GM12892 (cell line): ENCODE measurements around the gene PEX14.

Experiments used
- DNase-seq: peaks from one replicate; pipeline ENCODE4 v3.0.0; 2011; ENCODE audit not compliant: insufficient read length
- FAIRE-seq: peaks from 2 replicates; lab custom pipeline; 2011; peaks lifted over from hg19 to GRCh38; lab: Jason Lieb, UNC
- POLR2A ChIP-seq: IDR thresholded peaks from 2 replicates; pipeline ENCODE4 v1.6.1; 2011; ENCODE audit warnings: low read depth, low read length, control low read depth
- POLR2AphosphoS5 ChIP-seq: IDR thresholded peaks from 2 replicates; pipeline ENCODE4 v1.6.1; 2011; ENCODE audit warnings: low read depth, low read length, control low read depth
- TAF1 ChIP-seq: IDR thresholded peaks from 2 replicates; pipeline ENCODE4 v1.6.1; 2011; ENCODE audit warnings: low read depth, mild to moderate bottlenecking, control low read depth, low read length, borderline replicate concordance

PEX14 gene

GRCh38 chr1:10675813-10676212, 201.1 kb downstream of the PEX14 start:
- no peak for TF ChIP-seq POLR2A
- TF ChIP-seq TAF1 = no peak
- no peak for TF ChIP-seq POLR2AphosphoS5
- no peak for FAIRE-seq

GRCh38 chr1:10676963-10677362, 202.2 kb downstream of the PEX14 start:
- TF ChIP-seq POLR2A (no peak), TAF1 (no peak), POLR2AphosphoS5 (no peak)
- FAIRE-seq (no peak), DNase-seq (no peak)

More at GRCh38 chr1:10675813-10676212, 201.1 kb downstream of the PEX14 start:
- no peak for DNase-seq

GRCh38 chr1:10677491-10678391, 203.0 kb downstream of the PEX14 start:
- FAIRE-seq = no peak
- no peak for TF ChIP-seq POLR2AphosphoS5
- TF ChIP-seq TAF1 = no peak
- TF ChIP-seq POLR2A = no peak
- no peak for DNase-seq

- TF ChIP-seq POLR2A (no peak), TAF1 (no peak), POLR2AphosphoS5 (no peak)
- no peak for FAIRE-seq
Measured at GRCh38 chr1:10678402-10678801, 203.7 kb downstream of the PEX14 start.

GRCh38 chr1:10678852-10679251, 204.1 kb downstream of the PEX14 start:
- no peak for DNase-seq
- TF ChIP-seq TAF1 = no peak
- no peak for TF ChIP-seq POLR2AphosphoS5
- no peak for TF ChIP-seq POLR2A
- no peak for FAIRE-seq

More at GRCh38 chr1:10678402-10678801, 203.7 kb downstream of the PEX14 start:
- DNase-seq = no peak

GRCh38 chr1:10679496-10680220, 204.9 kb downstream of the PEX14 start:
- DNase-seq = no peak
- TF ChIP-seq POLR2A (no peak), TAF1 (no peak), POLR2AphosphoS5 (no peak)
- FAIRE-seq = no peak
